ENCODE data around the gene CHAT.

DNA sequence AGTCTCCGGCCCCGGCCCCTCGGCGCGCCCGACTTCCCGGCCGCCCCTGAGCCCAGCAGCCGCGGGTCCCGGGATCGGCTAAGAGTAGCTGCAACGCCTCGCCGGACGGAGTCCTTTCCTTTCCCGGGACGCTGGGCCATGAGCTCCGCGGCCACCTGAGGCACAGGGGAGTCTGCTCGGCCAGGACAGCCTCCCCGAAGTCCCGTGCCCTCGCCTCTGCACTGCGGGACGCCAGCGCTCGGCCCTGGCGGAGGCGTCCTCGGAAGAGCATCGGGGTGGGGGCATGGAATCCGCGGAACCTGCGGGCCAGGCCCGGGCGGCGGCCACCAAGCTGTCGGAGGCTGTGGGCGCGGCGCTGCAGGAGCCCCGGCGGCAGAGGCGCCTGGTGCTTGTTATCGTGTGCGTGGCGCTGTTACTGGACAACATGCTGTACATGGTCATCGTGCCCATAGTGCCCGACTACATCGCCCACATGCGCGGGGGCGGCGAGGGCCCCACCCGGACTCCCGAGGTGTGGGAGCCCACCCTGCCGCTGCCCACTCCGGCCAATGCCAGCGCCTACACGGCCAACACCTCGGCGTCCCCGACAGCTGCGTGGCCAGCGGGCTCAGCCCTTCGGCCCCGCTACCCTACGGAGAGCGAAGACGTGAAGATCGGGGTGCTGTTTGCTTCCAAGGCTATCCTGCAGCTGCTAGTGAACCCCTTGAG, 3.2 kb upstream of the CHAT start:
- TF ChIP-seq CTCF (IDR thresholded peaks at IDR 0.05; ENCODE audit: poor library complexity, severe bottlenecking) (no peak), EZH2 (IDR thresholded peaks at IDR 0.05; ENCODE audit: borderline replicate concordance, insufficient read depth, low read length, poor library complexity, severe bottlenecking) (no peak), EP300 (conservative IDR thresholded peaks at IDR 0.05; ENCODE audit: poor library complexity, severe bottlenecking) (no peak), POLR2AphosphoS5 (IDR thresholded peaks at IDR 0.05) (no peak), TAF1 (IDR thresholded peaks at IDR 0.05; ENCODE audit: low read depth) (no peak), SMC3 (conservative IDR thresholded peaks at IDR 0.05; ENCODE audit: poor library complexity) (no peak)

All from neural cell (in vitro differentiated cells).